ENCODE data around the gene TENM4. TPM values are rescaled to one million over a fixed set of nuclear protein-coding genes. Genes with fewer than 3 reads are reported as not detected.

Gene TENM4
- polyA plus RNA-seq, 1 experiment = 5.5 TPM

DNA sequence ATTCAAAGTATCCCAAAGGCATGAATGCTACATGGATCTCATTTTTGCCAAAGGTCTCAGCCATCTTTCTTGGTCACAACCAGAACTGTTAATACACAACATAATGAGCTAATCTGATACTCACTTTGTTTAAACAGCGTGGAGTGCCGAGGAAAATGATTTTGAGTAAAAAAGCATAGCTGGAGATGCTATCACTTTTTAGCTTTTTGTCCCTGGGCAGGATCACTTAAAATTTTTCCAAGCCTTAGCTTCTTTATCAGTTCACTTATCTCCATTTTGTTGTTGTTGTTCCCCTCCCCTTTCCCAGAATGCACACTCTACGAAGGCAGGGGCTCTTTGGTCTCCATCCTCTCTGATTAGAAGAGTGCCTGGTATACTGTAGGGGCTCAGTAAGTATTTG, 636.8 kb downstream of the TENM4 start:
- H3K9me3 ChIP-seq (ENCODE audit: control insufficient read depth, insufficient read depth, low read length) = no peaks in the 10 kb centered on the region

DNA sequence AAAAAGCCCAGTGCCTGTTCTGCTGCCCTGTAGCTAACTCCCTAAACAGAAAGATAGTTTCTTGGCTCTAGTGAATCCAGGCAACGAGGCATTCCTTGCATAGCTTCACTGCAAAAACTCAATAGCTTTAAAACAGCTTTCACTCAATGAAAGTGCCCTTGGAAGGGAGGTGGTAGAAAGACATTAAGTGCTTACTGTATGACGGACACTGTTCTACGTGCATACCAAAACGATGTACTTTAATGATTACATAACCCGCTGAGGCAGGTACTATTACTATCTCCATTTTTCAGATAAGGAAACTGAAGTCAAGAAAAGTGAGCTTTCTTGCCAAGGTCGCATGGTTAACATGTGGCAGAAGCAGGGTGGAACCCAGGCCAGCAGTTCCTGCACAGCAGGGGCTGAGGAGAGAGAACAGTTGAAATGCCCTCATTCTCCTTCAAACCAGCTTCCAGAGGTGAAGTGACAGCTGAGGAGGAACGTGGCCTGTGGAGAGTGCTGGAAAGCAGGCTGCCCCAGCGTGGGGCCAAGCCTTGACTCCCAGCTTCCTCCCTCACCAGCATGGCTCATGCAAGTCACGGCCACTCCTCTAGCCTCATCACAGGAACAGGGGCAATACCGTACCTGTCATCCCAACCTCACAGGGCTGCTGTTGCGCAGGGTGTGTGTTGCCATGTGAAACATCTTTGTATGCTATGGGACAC, 638.6 kb downstream of the TENM4 start:
- no peak overlapping the region for H3K4me3 ChIP-seq (ENCODE audit: low read depth, low read length)
- H3K27ac ChIP-seq (ENCODE audit: low read depth, low read length) = peak overlapping the region; percentile 96
- DNase-seq (ENCODE audit: low read depth, low spot score) = no peak
- CTCF ChIA-PET = interaction anchor here (1.0 to 9.5 kb wide), 7 partner anchors 8 to 298 kb away, joined by 3 to 57 read pairs (median 6); no protein-coding TSS in a partner anchor
- POLR2A ChIA-PET = interaction anchor here (0.6 to 3.6 kb wide), 4 partner anchors 8 to 505 kb away, joined by 3 to 31 read pairs (median 4); no protein-coding TSS in a partner anchor
- TF ChIP-seq, protein P1, sequence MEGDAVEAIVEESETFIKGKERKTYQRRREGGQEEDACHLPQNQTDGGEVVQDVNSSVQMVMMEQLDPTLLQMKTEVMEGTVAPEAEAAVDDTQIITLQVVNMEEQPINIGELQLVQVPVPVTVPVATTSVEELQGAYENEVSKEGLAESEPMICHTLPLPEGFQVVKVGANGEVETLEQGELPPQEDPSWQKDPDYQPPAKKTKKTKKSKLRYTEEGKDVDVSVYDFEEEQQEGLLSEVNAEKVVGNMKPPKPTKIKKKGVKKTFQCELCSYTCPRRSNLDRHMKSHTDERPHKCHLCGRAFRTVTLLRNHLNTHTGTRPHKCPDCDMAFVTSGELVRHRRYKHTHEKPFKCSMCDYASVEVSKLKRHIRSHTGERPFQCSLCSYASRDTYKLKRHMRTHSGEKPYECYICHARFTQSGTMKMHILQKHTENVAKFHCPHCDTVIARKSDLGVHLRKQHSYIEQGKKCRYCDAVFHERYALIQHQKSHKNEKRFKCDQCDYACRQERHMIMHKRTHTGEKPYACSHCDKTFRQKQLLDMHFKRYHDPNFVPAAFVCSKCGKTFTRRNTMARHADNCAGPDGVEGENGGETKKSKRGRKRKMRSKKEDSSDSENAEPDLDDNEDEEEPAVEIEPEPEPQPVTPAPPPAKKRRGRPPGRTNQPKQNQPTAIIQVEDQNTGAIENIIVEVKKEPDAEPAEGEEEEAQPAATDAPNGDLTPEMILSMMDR (IDR thresholded peaks at IDR 0.05; ENCODE audit: low read depth, low read length) = no peak
- no peaks in the 10 kb centered on the region for H3K27me3 ChIP-seq (ENCODE audit: control insufficient read depth, insufficient read depth, low read length)
- H3K9me3 ChIP-seq (ENCODE audit: control insufficient read depth, insufficient read depth, low read length) = no peaks in the 10 kb centered on the region

More for the DNA sequence above, 636.8 kb downstream of the TENM4 start:
- DNase-seq (ENCODE audit: low read depth, low spot score) = no peak
- H3K4me3 ChIP-seq (ENCODE audit: low read depth, low read length) = no peak overlapping the region
- no peak overlapping the region for H3K27ac ChIP-seq (ENCODE audit: low read depth, low read length)
- CTCF ChIA-PET = interaction anchor here (1.0 to 9.5 kb wide), 2 partner anchors 158 to 239 kb away, joined by 3 to 57 read pairs; no protein-coding TSS in a partner anchor
- POLR2A ChIA-PET = no interaction called here
- no peaks in the 10 kb centered on the region for H3K27me3 ChIP-seq (ENCODE audit: control insufficient read depth, insufficient read depth, low read length)
- TF ChIP-seq, protein P1 (IDR thresholded peaks at IDR 0.05; ENCODE audit: low read depth, low read length) = no peak

DNA sequence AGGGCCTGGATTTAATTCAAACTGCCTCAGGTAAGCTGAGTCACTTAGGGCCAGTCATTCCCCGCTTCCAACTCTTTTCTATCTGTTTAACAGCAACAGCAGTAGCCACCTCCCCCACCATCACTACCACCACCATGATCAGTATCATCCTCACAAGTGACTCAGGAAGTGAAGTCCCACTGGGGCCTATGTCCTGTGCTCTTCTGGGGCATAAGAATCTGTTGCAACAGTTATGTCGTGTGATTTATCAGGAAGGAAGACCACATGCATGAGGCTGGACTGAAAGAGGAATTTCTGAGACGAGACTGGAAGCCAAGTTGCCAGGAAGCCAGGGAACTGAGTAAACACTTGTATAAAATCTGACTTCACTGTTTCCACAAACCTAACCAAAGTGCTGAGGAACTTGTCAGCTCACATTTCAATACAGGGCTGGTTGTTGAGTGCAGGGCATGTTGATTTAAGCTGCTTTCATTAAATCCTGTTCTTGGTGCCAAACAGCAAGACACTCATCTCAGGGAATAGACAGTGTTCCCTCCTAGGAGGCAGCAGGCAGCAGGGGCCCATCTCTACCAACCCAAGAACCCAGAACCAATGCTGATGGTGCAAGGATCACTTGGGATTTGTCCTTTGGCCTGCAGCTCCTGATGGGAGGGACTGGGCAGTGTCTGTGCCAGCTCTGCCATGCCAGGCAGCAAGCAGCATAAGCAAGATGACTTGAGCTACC, 639.5 kb downstream of the TENM4 start:
- POLR2A ChIA-PET = interaction anchor here (0.6 to 3.6 kb wide), 8 partner anchors 9 to 506 kb away, joined by 3 to 31 read pairs (median 4); no protein-coding TSS in a partner anchor
- H3K4me3 ChIP-seq (ENCODE audit: low read depth, low read length) = no peak overlapping the region
- peak overlapping the region; percentile 96 for H3K27ac ChIP-seq (ENCODE audit: low read depth, low read length)
- no peaks in the 10 kb centered on the region for H3K9me3 ChIP-seq (ENCODE audit: control insufficient read depth, insufficient read depth, low read length)
- no peaks in the 10 kb centered on the region for H3K27me3 ChIP-seq (ENCODE audit: control insufficient read depth, insufficient read depth, low read length)
- peak; percentile 86 for DNase-seq (ENCODE audit: low read depth, low spot score)
- TF ChIP-seq, protein P1 (IDR thresholded peaks at IDR 0.05; ENCODE audit: low read depth, low read length) = no peak
- CTCF ChIA-PET = interaction anchor here (1.3 to 9.5 kb wide), 7 partner anchors 9 to 299 kb away, joined by 4 to 57 read pairs (median 7); no protein-coding TSS in a partner anchor

DNA sequence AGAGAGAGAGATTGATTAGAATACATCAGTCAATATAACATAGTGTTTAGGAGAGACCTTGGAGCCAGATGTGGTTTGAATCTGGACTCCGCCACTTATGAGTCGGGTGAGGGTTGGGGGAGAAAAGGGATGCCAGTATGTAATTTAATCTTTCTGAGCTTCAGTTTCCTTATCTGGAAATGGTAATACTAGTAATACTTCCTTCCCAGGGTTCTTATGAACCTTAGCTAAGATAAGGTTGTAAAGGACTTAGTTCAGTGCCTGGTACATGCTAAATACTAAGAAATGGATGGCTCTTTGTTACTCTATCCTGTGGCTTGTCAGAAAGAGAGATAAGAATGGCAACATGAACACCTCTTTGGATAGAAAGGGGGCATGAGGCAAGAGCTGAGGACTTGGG, 640.1 kb downstream of the TENM4 start:
- DNase-seq (ENCODE audit: low read depth, low spot score) = no peak
- Histone ChIP-seq H3K9me3 (ENCODE audit: control insufficient read depth, insufficient read depth, low read length) (no peaks in the 10 kb centered on the region), H3K27ac (ENCODE audit: low read depth, low read length) (peak overlapping the region; percentile 94), H3K4me3 (ENCODE audit: low read depth, low read length) (no peak overlapping the region), H3K27me3 (ENCODE audit: control insufficient read depth, insufficient read depth, low read length) (no peaks in the 10 kb centered on the region)
- POLR2A ChIA-PET = interaction anchor here (0.7 to 3.6 kb wide), 7 partner anchors 9 to 252 kb away, joined by 3 to 31 read pairs (median 4); no protein-coding TSS in a partner anchor
- CTCF ChIA-PET = interaction anchor here (1.3 to 9.5 kb wide), 6 partner anchors 9 to 300 kb away, joined by 4 to 57 read pairs (median 7); no protein-coding TSS in a partner anchor
- TF ChIP-seq, protein P1 (IDR thresholded peaks at IDR 0.05; ENCODE audit: low read depth, low read length) = no peak
